ENCODE data around the gene DBF4B. TPM values are rescaled to one million over a fixed set of nuclear protein-coding genes. Genes with fewer than 3 reads are reported as not detected.
"Not testable (repeated sequence)": the region's sequence is repeated elsewhere in the genome, so short reads cannot be mapped to it uniquely, and the experiment has no call there.

DBF4B gene
- polyA plus RNA-seq, 1 experiment = 3.0 TPM

- no peak for TF ChIP-seq CTCF (IDR thresholded peaks at IDR 0.05; ENCODE audit: low read depth, low read length)
- H3K27ac ChIP-seq (ENCODE audit: low read depth, low read length) = no peak overlapping the region
- H3K27me3 ChIP-seq (ENCODE audit: control insufficient read depth, insufficient read depth, low read length) = peaks cover 6% of the 10 kb centered on the region
- no peaks in the 10 kb centered on the region; the same call in 1 of the 2 replicates for H3K9me3 ChIP-seq (ENCODE audit: control insufficient read depth, insufficient read depth, low read length)
- no peak overlapping the region for H3K4me3 ChIP-seq (ENCODE audit: low read depth, low read length)
- DNase-seq (ENCODE audit: low read depth, low spot score) = no peak
- CTCF ChIA-PET = no interaction called here
- POLR2A ChIA-PET = no interaction called here
These were observed 44.7 kb downstream of the DBF4B start for GRCh38 chr17:44752953-44753861.

- H3K4me3 ChIP-seq (ENCODE audit: low read depth, low read length) = no peak overlapping the region
- no peak overlapping the region for H3K27ac ChIP-seq (ENCODE audit: low read depth, low read length)
- no peak for TF ChIP-seq CTCF (IDR thresholded peaks at IDR 0.05; ENCODE audit: low read depth, low read length)
- ChIA-PET CTCF (no interaction called here), POLR2A (no interaction called here)
- DNase-seq (ENCODE audit: low read depth, low spot score) = no peak
- no peaks in the 10 kb centered on the region; the same call in 1 of the 2 replicates for H3K9me3 ChIP-seq (ENCODE audit: control insufficient read depth, insufficient read depth, low read length)
- H3K27me3 ChIP-seq (ENCODE audit: control insufficient read depth, insufficient read depth, low read length) = peaks cover 11% of the 10 kb centered on the region
These were observed 45.8 kb downstream of the DBF4B start for GRCh38 chr17:44754276-44754675.

- H3K4me3 ChIP-seq (ENCODE audit: low read depth, low read length); POLR2A ChIA-PET; DNase-seq (ENCODE audit: low read depth, low spot score); H3K9me3 ChIP-seq (ENCODE audit: control insufficient read depth, insufficient read depth, low read length); H3K27ac ChIP-seq (ENCODE audit: low read depth, low read length); CTCF ChIA-PET: not testable (repeated sequence)
- H3K27me3 ChIP-seq (ENCODE audit: control insufficient read depth, insufficient read depth, low read length) = peaks cover 19% of the 10 kb centered on the region
These were observed 46.7 kb downstream of the DBF4B start for GRCh38 chr17:44755180-44755579.

GRCh38 chr17:44757045-44757917, 48.8 kb downstream of the DBF4B start:
- Histone ChIP-seq H3K27me3 (ENCODE audit: control insufficient read depth, insufficient read depth, low read length) (peaks cover 23% of the 10 kb centered on the region), H3K9me3 (ENCODE audit: control insufficient read depth, insufficient read depth, low read length) (no peaks in the 10 kb centered on the region; the same call in 1 of the 2 replicates), H3K4me3 (ENCODE audit: low read depth, low read length) (no peak overlapping the region), H3K27ac (ENCODE audit: low read depth, low read length) (no peak overlapping the region)
- CTCF ChIA-PET = interaction anchor here (0.6 kb wide), 1 partner anchor 376 kb away, joined by 3 read pairs; no protein-coding TSS in a partner anchor
- no peak for DNase-seq (ENCODE audit: low read depth, low spot score)
- no peak for TF ChIP-seq CTCF (IDR thresholded peaks at IDR 0.05; ENCODE audit: low read depth, low read length)
- POLR2A ChIA-PET = no interaction called here

GRCh38 chr17:44757918-44758413, 49.5 kb downstream of the DBF4B start:
- ChIA-PET CTCF (no interaction called here), POLR2A (no interaction called here)
- DNase-seq (ENCODE audit: low read depth, low spot score) = no peak
- Histone ChIP-seq H3K4me3 (ENCODE audit: low read depth, low read length) (no peak overlapping the region), H3K9me3 (ENCODE audit: control insufficient read depth, insufficient read depth, low read length) (no peaks in the 10 kb centered on the region; the same call in 1 of the 2 replicates), H3K27me3 (ENCODE audit: control insufficient read depth, insufficient read depth, low read length) (peaks cover 23% of the 10 kb centered on the region), H3K27ac (ENCODE audit: low read depth, low read length) (no peak overlapping the region)
- no peak for TF ChIP-seq CTCF (IDR thresholded peaks at IDR 0.05; ENCODE audit: low read depth, low read length)

All from AG04450 (cell line).